HUES64 (cell line): ENCODE data around the gene DYNLRB1.

Source experiments
- H3K27ac ChIP-seq: 2 replicates; pipeline ENCODE4 v1.7.0; 2013; ENCODE audit warnings: low read depth, low read length, inconsistent platforms
- H3K27me3 ChIP-seq: 2 replicates; pipeline ENCODE4 v1.6.1; 2013; ENCODE audit warnings: mild to moderate bottlenecking, low read length; ENCODE audit not compliant: insufficient read depth
- H3K36me3 ChIP-seq: 2 replicates; pipeline ENCODE4 v1.6.1; 2013; ENCODE audit warnings: mild to moderate bottlenecking, low read length; ENCODE audit not compliant: insufficient read depth
- H3K4me1 ChIP-seq: 2 replicates; pipeline ENCODE4 v1.6.1; 2013; ENCODE audit warnings: mild to moderate bottlenecking, low read length, moderate library complexity; ENCODE audit not compliant: insufficient read depth
- H3K4me3 ChIP-seq: 2 replicates; pipeline ENCODE4 v1.5.1; 2013; ENCODE audit warnings: mild to moderate bottlenecking, low read length, moderate library complexity
- H3K9ac ChIP-seq: 2 replicates; pipeline ENCODE4 v1.6.1; 2013; ENCODE audit warnings: mild to moderate bottlenecking, low read depth, low read length
- H3K9me3 ChIP-seq: 2 replicates; pipeline ENCODE4 v1.6.1; 2013; ENCODE audit warnings: low read depth, low read length; ENCODE audit not compliant: insufficient read depth
- WGBS: fragments of 150-250, 120-280 bp; methylation state at CpG from one replicate; pipeline ENCODE4 v1.1.7; 2013; ENCODE audit warnings: missing lambda C conversion rate; 5-methylcytosine and 5-hydroxymethylcytosine counted together

Gene DYNLRB1

DNA sequence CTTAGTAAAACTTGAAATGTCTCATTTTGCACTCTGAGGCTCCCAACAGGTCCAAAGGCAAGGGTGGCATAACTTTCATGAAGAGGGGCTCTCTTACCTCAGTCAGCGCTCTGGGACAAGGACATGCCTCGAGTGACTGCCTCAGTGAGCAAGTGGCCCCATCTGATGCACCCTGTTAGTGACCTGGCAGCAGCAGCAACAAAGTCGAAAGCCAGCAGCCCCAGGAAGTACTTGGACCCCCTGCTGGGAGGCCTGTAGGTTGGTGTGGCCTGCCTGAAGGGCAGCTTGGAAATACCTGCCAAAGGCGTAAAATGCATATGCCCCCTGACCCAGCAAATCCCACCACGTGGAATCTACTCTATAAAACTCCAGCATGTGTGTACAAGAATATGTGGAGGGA is 55.5 kb downstream of the DYNLRB1 start:
- H3K27ac ChIP-seq = no peak overlapping the region
- H3K4me3 ChIP-seq = no peak overlapping the region
- H3K4me1 ChIP-seq = peaks cover 8% of the 10 kb centered on the region; the same call in 1 of the 2 replicates
- H3K36me3 ChIP-seq = peaks cover 20% of the 10 kb centered on the region
- no peak overlapping the region for H3K9ac ChIP-seq
- H3K9me3 ChIP-seq = no peaks in the 10 kb centered on the region
- 86% methylated on average over 5 of the region's 5 CpGs for WGBS
- no peaks in the 10 kb centered on the region for H3K27me3 ChIP-seq

DNA sequence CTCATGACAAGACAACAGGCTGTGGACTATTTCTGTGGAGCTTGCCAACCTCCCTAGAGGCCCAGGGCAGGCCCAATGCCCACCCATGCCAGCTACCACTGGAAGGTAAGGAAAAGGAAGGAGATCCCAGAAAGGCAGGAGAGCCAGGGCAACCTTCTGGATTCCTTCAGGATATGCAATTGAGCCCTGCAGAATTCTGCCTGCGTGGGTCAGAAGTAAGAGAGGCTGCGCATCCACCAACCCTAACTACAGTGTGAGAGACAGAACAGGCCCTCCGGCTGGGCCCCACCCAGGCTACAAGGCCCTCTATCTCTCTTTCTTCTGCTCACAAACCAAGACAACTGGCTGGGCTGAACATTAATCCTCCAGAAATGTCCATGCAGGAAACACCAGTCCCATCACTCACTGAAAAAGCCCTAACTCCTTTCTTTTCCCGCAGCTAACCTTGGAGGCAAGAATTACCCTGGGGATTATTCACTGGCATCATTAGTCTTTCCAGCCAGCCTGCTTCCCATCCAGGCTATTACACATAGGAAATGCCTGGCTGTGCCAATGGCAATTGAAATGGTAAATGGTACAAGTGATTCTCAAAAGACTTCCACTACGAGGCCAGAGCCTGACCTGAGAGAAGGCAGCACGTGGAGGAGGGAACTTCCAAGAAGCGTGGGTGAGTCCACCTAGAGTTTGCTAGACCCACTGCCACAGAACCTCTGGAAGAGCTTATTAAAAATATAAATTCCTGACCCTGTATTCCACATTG is 57.5 kb downstream of the DYNLRB1 start:
- Histone ChIP-seq H3K9ac (no peak overlapping the region), H3K27ac (no peak overlapping the region), H3K4me3 (no peak overlapping the region), H3K4me1 (no peaks in the 10 kb centered on the region), H3K9me3 (no peaks in the 10 kb centered on the region), H3K27me3 (no peaks in the 10 kb centered on the region), H3K36me3 (peaks cover 20% of the 10 kb centered on the region)
- WGBS = 95% methylated on average over 7 of the region's 7 CpGs

DNA sequence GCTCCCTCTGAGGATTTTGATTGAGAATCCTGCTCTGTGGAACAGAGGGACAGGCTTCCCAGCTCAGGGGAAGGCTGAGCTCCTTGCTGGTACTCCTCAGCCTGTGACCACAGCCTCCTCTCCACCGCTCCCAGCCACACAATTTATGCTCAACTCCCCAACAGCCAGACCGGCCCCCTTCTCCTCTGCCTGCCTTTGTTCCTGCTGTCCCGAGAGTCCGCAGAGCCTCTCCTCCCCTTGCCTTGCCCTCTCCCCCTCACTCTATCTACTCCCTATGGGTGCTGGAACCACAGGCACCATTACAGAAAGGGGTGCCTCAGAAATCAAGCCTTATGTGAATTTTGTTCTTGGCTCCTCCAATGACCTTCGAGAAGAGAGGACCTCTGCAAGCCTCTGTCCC is 58.2 kb downstream of the DYNLRB1 start:
- Histone ChIP-seq H3K36me3 (peaks cover 20% of the 10 kb centered on the region), H3K4me1 (no peaks in the 10 kb centered on the region), H3K9me3 (no peaks in the 10 kb centered on the region), H3K27me3 (no peaks in the 10 kb centered on the region), H3K9ac (no peak overlapping the region), H3K4me3 (no peak overlapping the region), H3K27ac (no peak overlapping the region)
- WGBS = 93% methylated on average over 5 of the region's 5 CpGs

DNA sequence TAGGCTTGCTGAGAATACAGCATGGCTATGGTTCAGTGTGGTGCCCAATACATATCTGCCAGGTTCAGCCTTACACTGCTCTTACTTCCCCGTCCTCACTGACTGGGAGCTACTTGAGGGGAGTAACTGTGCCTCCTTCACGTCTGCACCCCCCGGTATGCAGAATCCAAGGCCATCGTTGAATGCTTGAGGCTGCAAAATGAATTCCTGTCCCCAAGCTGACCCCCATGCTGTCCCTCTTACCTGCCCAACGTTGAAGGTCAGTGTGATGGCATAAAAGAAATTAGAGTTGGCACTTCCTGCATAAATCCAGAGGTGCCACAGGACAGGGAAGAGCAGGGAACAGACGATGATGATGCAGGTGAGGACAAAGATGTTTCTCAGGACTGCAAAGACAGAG is 58.6 kb downstream of the DYNLRB1 start:
- H3K9ac ChIP-seq = no peak overlapping the region
- no peaks in the 10 kb centered on the region for H3K9me3 ChIP-seq
- peaks cover 20% of the 10 kb centered on the region for H3K36me3 ChIP-seq
- H3K4me1 ChIP-seq = no peaks in the 10 kb centered on the region
- H3K27me3 ChIP-seq = no peaks in the 10 kb centered on the region
- no peak overlapping the region for H3K4me3 ChIP-seq
- H3K27ac ChIP-seq = no peak overlapping the region
- 89% methylated on average over 6 of the region's 6 CpGs for WGBS

DNA sequence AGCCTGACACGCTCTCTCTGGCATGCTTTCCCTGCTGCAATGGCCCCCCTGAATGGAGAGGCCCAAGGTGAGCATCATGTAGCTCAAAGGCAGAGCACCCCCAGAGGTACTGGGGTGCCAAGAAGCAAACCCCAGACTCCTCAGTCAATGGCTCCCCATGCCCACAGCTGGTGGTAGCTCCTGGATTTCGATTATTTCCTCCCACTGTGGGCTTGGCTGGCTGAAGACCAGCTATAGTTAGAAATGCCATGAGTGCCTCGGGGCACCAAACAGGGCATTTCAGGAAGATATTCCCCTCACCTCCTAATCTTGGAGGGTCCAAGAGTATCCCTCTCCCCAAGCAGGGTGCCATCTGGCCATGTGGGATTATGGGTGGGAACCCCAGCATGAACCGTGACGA is 59.0 kb downstream of the DYNLRB1 start:
- WGBS = 97% methylated on average over 5 of the region's 5 CpGs
- peaks cover 20% of the 10 kb centered on the region for H3K36me3 ChIP-seq
- H3K27me3 ChIP-seq = no peaks in the 10 kb centered on the region
- H3K9me3 ChIP-seq = no peaks in the 10 kb centered on the region
- no peaks in the 10 kb centered on the region for H3K4me1 ChIP-seq
- H3K4me3 ChIP-seq = no peak overlapping the region
- no peak overlapping the region for H3K9ac ChIP-seq
- no peak overlapping the region for H3K27ac ChIP-seq

DNA sequence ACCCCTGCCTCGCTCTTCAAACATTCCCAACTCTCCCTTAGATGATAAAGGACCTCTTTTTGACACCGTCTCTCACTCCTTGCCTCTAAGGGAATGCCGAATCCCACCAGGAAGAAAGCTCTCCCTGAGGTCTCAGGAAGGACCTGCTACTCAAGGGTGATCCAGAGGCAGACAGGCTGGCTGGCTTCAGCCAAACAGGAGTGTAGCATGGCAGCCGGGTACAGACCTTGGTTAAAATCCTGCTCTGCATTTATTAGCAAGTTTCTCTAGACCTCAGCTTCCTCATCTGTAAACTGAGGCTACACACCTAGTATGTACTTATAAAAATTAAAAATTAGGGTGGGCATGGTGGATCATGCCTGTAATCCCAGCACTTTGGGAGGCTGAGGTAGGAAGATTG is 59.5 kb downstream of the DYNLRB1 start:
- Histone ChIP-seq H3K36me3 (peaks cover 23% of the 10 kb centered on the region), H3K4me3 (no peak overlapping the region), H3K27me3 (no peaks in the 10 kb centered on the region), H3K9ac (no peak overlapping the region), H3K27ac (no peak overlapping the region), H3K9me3 (no peaks in the 10 kb centered on the region), H3K4me1 (no peaks in the 10 kb centered on the region)
- 96% methylated on average over 4 of the region's 4 CpGs for WGBS

DNA sequence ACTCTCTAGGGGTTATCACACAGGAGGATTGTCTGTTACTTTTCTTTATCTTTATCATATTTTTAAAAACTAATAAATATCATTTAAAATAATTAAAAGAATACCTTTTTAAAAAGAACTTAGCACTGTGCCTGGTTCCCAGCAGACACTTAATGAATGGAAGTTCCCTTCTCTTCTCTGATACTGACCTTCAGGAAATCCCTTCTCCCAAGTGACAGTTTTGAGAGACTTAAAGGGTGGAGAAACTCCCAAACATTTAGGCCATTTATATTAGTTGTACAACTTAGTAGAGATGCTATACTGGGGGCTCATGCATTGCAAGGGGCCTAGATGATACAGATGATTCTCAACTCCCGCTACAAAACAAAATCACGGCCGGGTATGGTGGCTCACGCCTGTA is 60.8 kb downstream of the DYNLRB1 start:
- H3K27ac ChIP-seq = no peak overlapping the region
- no peaks in the 10 kb centered on the region for H3K9me3 ChIP-seq
- H3K9ac ChIP-seq = no peak overlapping the region
- peaks cover 21% of the 10 kb centered on the region for H3K36me3 ChIP-seq
- WGBS = 96% methylated on average over 4 of the region's 4 CpGs
- H3K4me1 ChIP-seq = no peaks in the 10 kb centered on the region
- no peaks in the 10 kb centered on the region for H3K27me3 ChIP-seq
- no peak overlapping the region for H3K4me3 ChIP-seq

DNA sequence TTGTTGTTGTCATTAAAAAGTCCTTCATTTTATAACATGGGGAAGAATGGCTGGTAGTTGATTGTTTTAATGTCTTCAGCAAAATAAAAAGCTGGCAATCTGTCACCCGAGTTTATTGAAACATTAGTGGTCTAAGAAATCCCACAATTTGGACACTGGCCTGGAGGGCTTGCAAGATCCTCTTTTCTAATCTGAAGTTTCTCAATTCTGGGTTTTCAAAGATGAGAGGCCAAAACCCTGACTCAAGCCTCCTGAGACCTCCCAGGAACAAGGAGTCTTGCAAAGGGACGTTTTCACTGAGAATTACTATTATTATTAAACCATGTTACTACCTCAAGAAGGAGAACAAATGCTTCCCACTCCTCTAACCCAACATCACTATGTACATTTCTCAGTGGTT is 61.8 kb downstream of the DYNLRB1 start:
- H3K9me3 ChIP-seq = no peaks in the 10 kb centered on the region
- H3K27me3 ChIP-seq = no peaks in the 10 kb centered on the region
- no peak overlapping the region for H3K27ac ChIP-seq
- no peak overlapping the region for H3K9ac ChIP-seq
- H3K4me1 ChIP-seq = no peaks in the 10 kb centered on the region
- no peak overlapping the region for H3K4me3 ChIP-seq
- 88% methylated on average over 2 of the region's 2 CpGs for WGBS
- H3K36me3 ChIP-seq = peaks cover 21% of the 10 kb centered on the region

DNA sequence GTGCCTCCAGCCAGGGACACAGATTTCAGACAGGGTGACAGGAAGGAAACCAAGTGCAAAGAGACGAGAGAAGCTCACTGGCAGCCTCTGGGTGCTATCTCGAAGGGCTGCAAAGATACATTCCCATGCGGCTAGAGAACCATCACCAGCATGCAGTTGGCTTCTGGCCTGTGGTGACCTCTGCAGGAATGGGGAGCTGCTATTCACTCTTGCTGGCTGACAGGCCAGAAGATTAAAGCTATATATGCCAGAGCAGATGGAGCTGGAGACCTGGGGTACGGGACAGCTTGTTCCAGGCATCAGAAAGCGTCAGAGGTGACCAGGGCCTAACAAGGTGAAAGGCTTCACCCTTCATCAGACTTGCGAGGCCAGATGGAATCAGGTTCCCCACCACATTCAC is 62.3 kb downstream of the DYNLRB1 start:
- no peak overlapping the region for H3K9ac ChIP-seq

DNA sequence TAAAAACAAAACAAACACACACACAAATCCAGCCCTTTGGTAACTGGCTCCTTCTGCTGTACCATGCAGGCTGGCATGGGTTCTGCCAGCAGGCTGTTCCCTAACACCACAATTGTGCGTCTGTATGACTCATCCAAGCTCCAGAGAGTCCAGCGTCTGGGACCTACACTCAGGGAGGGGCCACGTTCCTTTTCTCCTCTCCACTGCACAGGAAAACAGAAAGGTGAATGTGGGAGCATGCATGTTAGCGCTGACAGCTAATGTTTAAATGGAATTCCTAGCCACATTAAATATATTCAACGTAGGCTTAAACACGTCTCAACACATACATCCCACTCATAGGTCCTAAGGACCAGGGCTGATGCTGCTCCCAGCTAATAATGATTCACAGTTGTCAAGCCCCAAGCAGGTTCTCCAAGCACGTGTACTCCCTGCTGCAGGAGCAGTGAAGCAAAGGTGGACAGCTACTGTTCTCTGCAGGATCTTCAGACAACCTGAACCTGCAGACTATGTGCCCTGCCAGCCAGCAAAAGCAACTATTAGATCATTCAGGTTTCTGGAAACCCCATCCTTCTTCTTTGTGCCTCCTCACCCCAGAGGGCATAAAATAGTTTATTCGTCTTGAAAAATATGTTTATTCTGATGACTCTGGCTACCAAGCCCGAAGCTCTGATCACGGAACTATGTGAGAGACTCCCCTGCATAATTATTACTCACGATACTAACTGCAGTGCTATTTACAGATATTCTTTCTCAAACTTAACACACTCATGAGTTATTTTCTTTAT is 63.2 kb downstream of the DYNLRB1 start:
- Histone ChIP-seq H3K27me3 (no peaks in the 10 kb centered on the region), H3K27ac (no peak overlapping the region), H3K4me3 (no peak overlapping the region), H3K9me3 (no peaks in the 10 kb centered on the region), H3K36me3 (peaks cover 15% of the 10 kb centered on the region), H3K9ac (no peak overlapping the region), H3K4me1 (no peaks in the 10 kb centered on the region)
- WGBS = 89% methylated on average over 11 of the region's 11 CpGs

More for the DNA sequence above, 62.3 kb downstream of the DYNLRB1 start:
- 92% methylated on average over 6 of the region's 6 CpGs for WGBS
- Histone ChIP-seq H3K9me3 (no peaks in the 10 kb centered on the region), H3K36me3 (peaks cover 17% of the 10 kb centered on the region), H3K27me3 (no peaks in the 10 kb centered on the region), H3K4me1 (no peaks in the 10 kb centered on the region), H3K4me3 (no peak overlapping the region), H3K27ac (no peak overlapping the region)

DNA sequence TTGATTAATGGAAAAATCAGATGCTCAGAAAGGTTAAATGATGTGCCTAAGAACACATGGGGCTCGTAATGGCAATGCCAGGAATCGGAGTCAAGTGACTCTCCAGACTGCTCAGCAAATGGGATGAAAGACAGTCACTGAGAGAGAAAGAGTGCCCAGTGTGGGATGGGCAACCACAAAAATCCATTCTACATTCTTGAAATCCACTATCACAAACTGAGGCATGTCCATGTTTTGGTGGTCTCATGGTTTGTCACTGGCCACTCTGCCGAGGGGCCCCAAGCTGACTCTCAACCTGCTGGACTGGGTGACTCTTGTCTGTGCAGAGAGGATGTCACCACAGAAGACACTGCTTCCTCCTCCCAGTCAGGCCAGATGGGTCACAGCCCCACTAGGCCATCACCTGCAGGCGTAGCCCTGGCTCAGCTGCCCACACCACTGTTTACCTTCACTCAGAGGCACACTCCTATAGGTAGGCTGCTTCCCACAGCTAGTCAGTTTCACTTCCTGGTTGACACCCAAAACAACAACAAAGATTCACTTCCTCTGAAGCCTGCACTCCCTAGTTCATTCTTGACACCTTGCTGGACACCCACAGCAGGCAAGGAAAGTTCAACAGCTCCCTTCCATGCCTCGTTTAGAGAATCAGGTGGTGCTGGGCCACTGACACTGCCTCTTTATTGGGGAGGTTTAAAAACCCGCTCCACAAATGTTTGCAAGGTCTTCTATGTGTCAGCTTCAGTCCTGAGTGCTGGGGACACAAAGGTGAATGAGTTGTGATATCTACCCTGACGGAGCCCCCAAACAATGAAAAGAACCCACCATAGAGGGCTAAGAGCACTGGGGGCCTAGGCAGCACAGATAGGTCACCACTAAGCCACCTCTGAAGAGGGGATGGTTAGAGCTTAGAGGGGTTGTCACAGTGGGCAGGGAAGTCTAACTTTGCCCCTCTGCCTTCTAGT is 64.0 kb downstream of the DYNLRB1 start:
- H3K4me3 ChIP-seq = no peak overlapping the region
- H3K36me3 ChIP-seq = peaks cover 19% of the 10 kb centered on the region
- no peak overlapping the region for H3K27ac ChIP-seq

More for the DNA sequence above, 64.0 kb downstream of the DYNLRB1 start:
- no peaks in the 10 kb centered on the region for H3K9me3 ChIP-seq
- no peaks in the 10 kb centered on the region for H3K4me1 ChIP-seq
- H3K9ac ChIP-seq = no peak overlapping the region
- no peaks in the 10 kb centered on the region for H3K27me3 ChIP-seq
- 96% methylated on average over 6 of the region's 7 CpGs for WGBS
